Measurements from ENCODE around the gene CACNA1S. TPM values are rescaled to one million over a fixed set of nuclear protein-coding genes. Genes with fewer than 3 reads are reported as not detected.

CACNA1S gene
- total RNA-seq, 2 donors from 2014 or later, result not detected

- Histone ChIP-seq H3K27ac (no peak overlapping the region), H3K36me3 (no peaks in the 10 kb centered on the region), H3K4me3 (no peak overlapping the region), H3K27me3 (replicated peaks; ENCODE audit: insufficient read depth) (no peaks in the 10 kb centered on the region), H3K9me3 (no peaks in the 10 kb centered on the region), H3K4me1 (ENCODE audit: control insufficient read depth in 1 of 2, low read depth in 2 of 2) (peaks cover 3 to 24% of the 10 kb centered on the region in 2 donors)
- no peak for ATAC-seq (ENCODE audit: insufficient number of reproducible peaks, low FRiP score, low read depth)
- no peak for DNase-seq (ENCODE audit: low spot score)
- TF ChIP-seq CTCF (IDR thresholded peaks at IDR 0.05), result no peak
These were observed 60.8 kb downstream of the CACNA1S start for GRCh38 chr1:201051399-201051798.

- Histone ChIP-seq H3K36me3 (no peaks in the 10 kb centered on the region), H3K27me3 (replicated peaks; ENCODE audit: insufficient read depth) (no peaks in the 10 kb centered on the region), H3K4me1 (ENCODE audit: control insufficient read depth in 1 of 2, low read depth in 2 of 2) (peaks cover 3 to 17% of the 10 kb centered on the region in 2 donors), H3K9me3 (no peaks in the 10 kb centered on the region), H3K4me3 (no peak overlapping the region), H3K27ac (no peak overlapping the region)
- TF ChIP-seq CTCF (IDR thresholded peaks at IDR 0.05), result no peak
- ATAC-seq (ENCODE audit: insufficient number of reproducible peaks, low FRiP score, low read depth) (no peak), DNase-seq (ENCODE audit: low spot score) (no peak)
These were observed 61.5 kb downstream of the CACNA1S start for GRCh38 chr1:201050515-201051277.

- Histone ChIP-seq H3K27me3 (replicated peaks; ENCODE audit: insufficient read depth) (no peaks in the 10 kb centered on the region), H3K36me3 (no peaks in the 10 kb centered on the region), H3K27ac (no peak overlapping the region), H3K9me3 (no peaks in the 10 kb centered on the region), H3K4me3 (no peak overlapping the region), H3K4me1 (ENCODE audit: control insufficient read depth in 1 of 2, low read depth in 2 of 2) (peaks cover 3 to 6% of the 10 kb centered on the region in 2 donors)
- TF ChIP-seq CTCF (IDR thresholded peaks at IDR 0.05), result no peak
- no peak for ATAC-seq (ENCODE audit: insufficient number of reproducible peaks, low FRiP score, low read depth)
- DNase-seq (ENCODE audit: low spot score), result no peak
These were observed 62.9 kb downstream of the CACNA1S start for GRCh38 chr1:201049248-201049831.

GRCh38 chr1:201048521-201048920, 63.7 kb downstream of the CACNA1S start:
- DNase-seq (ENCODE audit: low spot score), result no peak
- Histone ChIP-seq H3K27me3 (replicated peaks; ENCODE audit: insufficient read depth) (no peaks in the 10 kb centered on the region), H3K4me3 (no peak overlapping the region), H3K27ac (no peak overlapping the region), H3K4me1 (ENCODE audit: control insufficient read depth in 1 of 2, low read depth in 2 of 2) (no peaks in the 10 kb centered on the region), H3K36me3 (no peaks in the 10 kb centered on the region), H3K9me3 (no peaks in the 10 kb centered on the region)
- no peak for ATAC-seq (ENCODE audit: insufficient number of reproducible peaks, low FRiP score, low read depth)
- TF ChIP-seq CTCF (IDR thresholded peaks at IDR 0.05), result no peak

GRCh38 chr1:201044119-201044518, 68.1 kb downstream of the CACNA1S start:
- DNase-seq (ENCODE audit: low spot score), result no peak
- no peak for ATAC-seq (ENCODE audit: insufficient number of reproducible peaks, low FRiP score, low read depth)
- Histone ChIP-seq H3K4me1 (ENCODE audit: control insufficient read depth in 1 of 2, low read depth in 2 of 2) (no peaks in the 10 kb centered on the region), H3K4me3 (no peak overlapping the region), H3K36me3 (no peaks in the 10 kb centered on the region), H3K9me3 (no peaks in the 10 kb centered on the region), H3K27me3 (replicated peaks; ENCODE audit: insufficient read depth) (no peaks in the 10 kb centered on the region), H3K27ac (no peak overlapping the region)
- no peak for TF ChIP-seq CTCF (IDR thresholded peaks at IDR 0.05)

Measured in thoracic aorta (tissue), 2 donors.